NCI-H187 (cell line): ENCODE data around the gene VIL1.

Experiments
- DNase-seq, 2 experiments: peaks; one replicate each; lab custom pipeline; 2025; lab: John Stamatoyannopoulos, UW

The VIL1 gene

GRCh38 chr2:218406209-218406948 is 12.5 kb upstream of the VIL1 start:
- peak; percentile 16 to 90 for DNase-seq

- DNase-seq, result no peak
Observed at GRCh38 chr2:218406949-218407618, 11.8 kb upstream of the VIL1 start.

GRCh38 chr2:218407717-218408116 is 11.2 kb upstream of the VIL1 start:
- DNase-seq, result no peak

- no peak for DNase-seq
Observed at GRCh38 chr2:218418321-218418716, 604 bp upstream of the VIL1 start.

- no peak for DNase-seq
Observed at GRCh38 chr2:218419630-218420216, 800 bp downstream of the VIL1 start.

- no peak for DNase-seq
Observed at GRCh38 chr2:218421027-218421426, 2.1 kb downstream of the VIL1 start.

- DNase-seq, result no peak
Observed at GRCh38 chr2:218422403-218423086, 3.6 kb downstream of the VIL1 start.

GRCh38 chr2:218423584-218423983 is 4.7 kb downstream of the VIL1 start:
- DNase-seq, result no peak

GRCh38 chr2:218425531-218425930 is 6.6 kb downstream of the VIL1 start:
- DNase-seq, result no peak

- no peak for DNase-seq
Observed at GRCh38 chr2:218427741-218428140, 8.8 kb downstream of the VIL1 start.

- DNase-seq, result no peak
Observed at GRCh38 chr2:218428846-218429558, 10.1 kb downstream of the VIL1 start.

- DNase-seq, result no peak
Observed at GRCh38 chr2:218429911-218430692, 11.2 kb downstream of the VIL1 start.

- DNase-seq, result no peak
Observed at GRCh38 chr2:218430721-218431120, 11.8 kb downstream of the VIL1 start.

GRCh38 chr2:218431878-218432277 is 13.0 kb downstream of the VIL1 start:
- DNase-seq, result no peak

- DNase-seq, result no peak
Observed at GRCh38 chr2:218432676-218433365, 13.9 kb downstream of the VIL1 start.

GRCh38 chr2:218434456-218434855 is 15.5 kb downstream of the VIL1 start:
- no peak for DNase-seq

- DNase-seq, result no peak
Observed at GRCh38 chr2:218435003-218435982, 16.4 kb downstream of the VIL1 start.

GRCh38 chr2:218436992-218437391 is 18.1 kb downstream of the VIL1 start:
- DNase-seq, result no peak

GRCh38 chr2:218437969-218438368 is 19.0 kb downstream of the VIL1 start:
- DNase-seq, result no peak
